ENCODE measurements around the gene SMARCAD1.

DNA sequence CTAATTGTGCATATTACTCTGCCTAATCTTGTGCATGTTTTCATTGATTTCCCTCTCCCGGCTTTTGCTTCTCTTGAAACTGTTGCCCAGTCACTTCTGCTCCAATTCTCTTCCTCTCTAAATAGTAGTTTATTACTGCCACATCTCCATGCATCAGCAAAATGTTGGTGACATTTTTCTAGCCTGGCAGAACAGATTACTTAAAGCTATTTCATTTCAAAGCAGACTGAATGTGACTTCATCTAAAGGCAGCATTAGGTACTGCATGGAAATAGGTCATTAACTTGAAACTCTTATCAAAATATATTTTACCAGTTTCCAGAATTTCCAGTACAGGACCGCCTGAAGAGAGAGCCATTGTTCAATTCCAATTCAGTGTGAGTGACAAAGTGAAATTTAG is 82.6 kb downstream of the SMARCAD1 start:
- TF ChIP-seq EZH2phosphoT487 (IDR thresholded peaks at IDR 0.05; ENCODE audit: insufficient read depth, low read depth) (no peak), EZH2 (IDR thresholded peaks at IDR 0.05; ENCODE audit: insufficient read depth, poor library complexity, severe bottlenecking) (no peak)
